AG04450 (cell line): ENCODE results near the gene DPP10. TPM values are rescaled to one million over a fixed set of nuclear protein-coding genes. Genes with fewer than 3 reads are reported as not detected.

Experiments used
- CTCF ChIA-PET: fragments of 300-600, 350-600 bp; formaldehyde crosslinking; extraction: SDS; loops from one replicate; lab custom pipeline; 2022; ENCODE audit warnings: antibody characterized with exemption, inconsistent platforms; lab: Charles Lee
- POLR2A ChIA-PET: fragments of 350-600 bp; formaldehyde crosslinking; extraction: SDS; loops from one replicate; lab custom pipeline; 2021; ENCODE audit warnings: antibody characterized with exemption, inconsistent platforms; lab: Yijun Ruan, JAX
- DNase-seq: peaks from one replicate; pipeline ENCODE4 v3.0.0-alpha.2; 2011; ENCODE audit warnings: low read depth, low spot score
- H3K27ac ChIP-seq: one replicate; pipeline ENCODE4 v1.5.1; 2012; ENCODE audit warnings: low read depth, low read length, control low read depth
- H3K27me3 ChIP-seq: one replicate; pipeline ENCODE4 v1.6.0; 2012; ENCODE audit warnings: low read length; ENCODE audit not compliant: control insufficient read depth, insufficient read depth
- H3K4me3 ChIP-seq: 2 replicates; pipeline ENCODE4 v1.5.1; 2011; ENCODE audit warnings: mild to moderate bottlenecking, low read depth, low read length, control low read depth
- H3K9me3 ChIP-seq: 2 replicates; pipeline ENCODE4 v1.5.1; 2012; ENCODE audit warnings: low read length; ENCODE audit not compliant: control insufficient read depth, insufficient read depth
- polyA plus RNA-seq: library from polyadenylated mRNA; depleted of rRNA; stranded (reverse); fragments of >200 nt; gene quantifications from 2 replicates; pipeline ENCODE4 v1.2.3, GENCODE V29; 2011
- TF ChIP-seq, protein P1 (sequence below): IDR thresholded peaks from 2 replicates; pipeline ENCODE4 v1.5.1; 2011; ENCODE audit warnings: low read depth, low read length, control low read depth, inconsistent platforms

DPP10 gene
- polyA plus RNA-seq, 1 experiment: not detected

DNA sequence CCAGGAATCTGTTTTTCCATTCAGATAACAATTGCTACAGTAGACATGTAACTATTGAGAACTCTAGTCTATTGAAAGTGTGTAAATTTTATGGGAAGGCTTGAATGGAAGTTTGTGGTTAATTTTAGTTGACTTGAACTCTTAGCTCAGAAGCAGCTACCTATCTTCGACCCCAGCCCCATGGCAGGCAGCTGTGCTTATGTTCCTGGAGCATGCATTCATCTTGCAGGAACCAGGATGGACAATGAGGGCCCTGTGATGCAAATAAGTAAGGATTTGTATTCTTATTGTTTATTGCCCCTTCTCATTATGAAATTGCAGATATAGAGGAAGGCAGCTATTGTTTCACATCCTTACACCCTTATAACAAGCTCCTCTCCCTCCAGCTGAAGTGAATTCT lies 1252.2 kb downstream of the DPP10 start:
- TF ChIP-seq, protein P1, sequence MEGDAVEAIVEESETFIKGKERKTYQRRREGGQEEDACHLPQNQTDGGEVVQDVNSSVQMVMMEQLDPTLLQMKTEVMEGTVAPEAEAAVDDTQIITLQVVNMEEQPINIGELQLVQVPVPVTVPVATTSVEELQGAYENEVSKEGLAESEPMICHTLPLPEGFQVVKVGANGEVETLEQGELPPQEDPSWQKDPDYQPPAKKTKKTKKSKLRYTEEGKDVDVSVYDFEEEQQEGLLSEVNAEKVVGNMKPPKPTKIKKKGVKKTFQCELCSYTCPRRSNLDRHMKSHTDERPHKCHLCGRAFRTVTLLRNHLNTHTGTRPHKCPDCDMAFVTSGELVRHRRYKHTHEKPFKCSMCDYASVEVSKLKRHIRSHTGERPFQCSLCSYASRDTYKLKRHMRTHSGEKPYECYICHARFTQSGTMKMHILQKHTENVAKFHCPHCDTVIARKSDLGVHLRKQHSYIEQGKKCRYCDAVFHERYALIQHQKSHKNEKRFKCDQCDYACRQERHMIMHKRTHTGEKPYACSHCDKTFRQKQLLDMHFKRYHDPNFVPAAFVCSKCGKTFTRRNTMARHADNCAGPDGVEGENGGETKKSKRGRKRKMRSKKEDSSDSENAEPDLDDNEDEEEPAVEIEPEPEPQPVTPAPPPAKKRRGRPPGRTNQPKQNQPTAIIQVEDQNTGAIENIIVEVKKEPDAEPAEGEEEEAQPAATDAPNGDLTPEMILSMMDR: no peak
- DNase-seq: no peak
- Histone ChIP-seq H3K27me3 (no peaks in the 10 kb centered on the region), H3K27ac (no peak overlapping the region), H3K9me3 (peaks cover 4% of the 10 kb centered on the region; the same call in 1 of the 2 replicates), H3K4me3 (no peak overlapping the region)
- POLR2A ChIA-PET: no interaction called here
- CTCF ChIA-PET: no interaction called here

DNA sequence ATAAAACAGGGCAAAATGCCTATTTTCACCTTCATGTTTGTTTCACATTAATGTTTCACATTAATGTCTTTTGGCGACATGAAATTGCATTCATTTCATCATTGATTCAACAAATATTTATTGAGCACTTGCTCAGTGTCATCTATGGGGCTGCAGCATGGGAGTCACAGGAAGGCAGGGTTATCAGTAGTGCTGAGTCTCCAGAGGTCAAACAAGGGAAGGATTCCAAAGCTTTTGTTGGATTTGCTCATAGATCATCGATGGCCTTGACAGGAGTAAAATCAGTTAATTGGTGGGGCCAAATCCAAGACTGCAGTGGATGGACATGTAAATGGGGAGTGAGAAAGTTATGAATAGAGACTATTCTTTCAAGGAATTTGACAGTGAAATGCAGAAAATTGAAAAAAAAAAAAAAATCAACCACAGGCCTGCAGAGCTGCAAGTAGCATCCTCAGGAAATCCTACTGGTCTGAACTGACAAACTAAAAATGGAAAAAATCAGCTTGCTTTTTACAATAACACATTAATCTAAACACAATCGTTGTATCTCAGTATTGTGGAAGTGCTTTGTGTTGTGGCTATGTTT lies 1290.8 kb downstream of the DPP10 start:
- DNase-seq: no peak
- H3K27me3 ChIP-seq: no peaks in the 10 kb centered on the region
- H3K27ac ChIP-seq: no peak overlapping the region
- peaks cover 4% of the 10 kb centered on the region for H3K9me3 ChIP-seq
- ChIA-PET CTCF (no interaction called here), POLR2A (no interaction called here)
- TF ChIP-seq, protein P1: no peak
- no peak overlapping the region for H3K4me3 ChIP-seq

DNA sequence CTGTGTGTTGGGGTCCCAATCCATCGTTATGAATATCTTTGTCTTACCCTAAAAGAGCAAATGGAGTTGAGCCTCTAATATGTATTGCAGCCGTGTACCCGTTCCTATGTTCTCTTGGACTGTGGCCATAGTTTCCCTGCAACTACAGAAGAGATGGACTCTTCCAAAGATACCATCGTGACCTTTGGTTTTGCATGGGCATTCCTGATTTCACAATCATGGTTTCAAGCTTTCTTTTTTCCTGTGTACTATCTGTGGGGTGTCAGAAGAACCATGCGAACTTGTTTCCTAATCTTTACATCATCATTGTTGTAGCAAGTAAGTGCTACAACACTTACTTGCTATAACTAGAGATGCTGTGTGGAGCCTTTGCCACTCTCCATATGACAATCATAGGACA lies 1295.7 kb downstream of the DPP10 start:
- TF ChIP-seq, protein P1: no peak
- POLR2A ChIA-PET: no interaction called here
- CTCF ChIA-PET: no interaction called here
- Histone ChIP-seq H3K27me3 (no peaks in the 10 kb centered on the region), H3K27ac (no peak overlapping the region), H3K9me3 (peaks cover 4% of the 10 kb centered on the region; the same call in 1 of the 2 replicates), H3K4me3 (no peak overlapping the region)
- DNase-seq: no peak

DNA sequence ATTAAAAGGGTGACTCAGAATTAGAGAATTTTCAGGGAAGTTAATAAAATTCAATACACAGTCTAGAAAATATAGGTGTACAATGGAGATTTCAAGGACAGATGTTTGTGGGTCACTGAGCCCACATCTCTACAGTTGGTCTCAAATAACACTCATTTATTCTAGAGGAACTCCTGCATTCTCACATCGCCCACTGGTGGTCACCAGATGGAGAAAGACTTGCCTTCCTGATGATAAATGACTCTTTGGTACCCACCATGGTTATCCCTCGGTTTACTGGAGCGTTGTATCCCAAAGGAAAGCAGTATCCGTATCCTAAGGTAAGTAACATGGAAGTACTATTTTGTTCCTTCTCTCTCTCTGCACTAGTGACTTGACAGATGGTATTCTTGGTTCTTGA lies 1297.1 kb downstream of the DPP10 start:
- Histone ChIP-seq H3K9me3 (peaks cover 2% of the 10 kb centered on the region; the same call in 1 of the 2 replicates), H3K4me3 (no peak overlapping the region), H3K27ac (no peak overlapping the region), H3K27me3 (no peaks in the 10 kb centered on the region)
- no peak for DNase-seq
- TF ChIP-seq, protein P1: no peak
- CTCF ChIA-PET: no interaction called here
- POLR2A ChIA-PET: no interaction called here

DNA sequence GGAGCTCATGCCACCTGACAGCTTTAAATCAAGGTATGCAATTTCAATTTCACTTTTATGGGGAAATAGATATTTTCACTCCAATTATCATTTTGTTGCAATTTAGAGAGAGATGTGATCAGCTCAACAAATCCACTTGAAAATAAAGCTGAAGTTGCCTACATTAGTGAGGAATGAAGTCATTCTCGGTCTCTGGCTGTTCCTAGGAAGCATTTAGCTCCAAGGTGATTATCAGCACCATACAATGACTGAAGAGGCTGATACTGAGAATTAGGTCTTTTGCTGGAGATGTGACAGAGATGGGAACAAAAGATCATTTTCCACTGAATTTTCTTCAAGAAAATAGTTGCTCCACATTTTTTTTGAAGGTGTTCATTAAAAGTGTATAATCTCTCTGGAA lies 1303.7 kb downstream of the DPP10 start:
- Histone ChIP-seq H3K27me3 (no peaks in the 10 kb centered on the region), H3K9me3 (peaks cover 7% of the 10 kb centered on the region), H3K4me3 (no peak overlapping the region), H3K27ac (no peak overlapping the region)
- ChIA-PET CTCF (no interaction called here), POLR2A (no interaction called here)
- TF ChIP-seq, protein P1: no peak
- DNase-seq: no peak
